ENCODE data around the gene USP6. TPM values are rescaled to one million over a fixed set of nuclear protein-coding genes. Genes with fewer than 3 reads are reported as not detected.

The USP6 gene
- total and polyA plus RNA-seq, 10 of the 15 experiments (the other 5 are each of a cell fraction or from before 2014, with no cell fraction given), result under 0.01 to 0.39 (median 0.10) TPM; not detected in 2

DNA sequence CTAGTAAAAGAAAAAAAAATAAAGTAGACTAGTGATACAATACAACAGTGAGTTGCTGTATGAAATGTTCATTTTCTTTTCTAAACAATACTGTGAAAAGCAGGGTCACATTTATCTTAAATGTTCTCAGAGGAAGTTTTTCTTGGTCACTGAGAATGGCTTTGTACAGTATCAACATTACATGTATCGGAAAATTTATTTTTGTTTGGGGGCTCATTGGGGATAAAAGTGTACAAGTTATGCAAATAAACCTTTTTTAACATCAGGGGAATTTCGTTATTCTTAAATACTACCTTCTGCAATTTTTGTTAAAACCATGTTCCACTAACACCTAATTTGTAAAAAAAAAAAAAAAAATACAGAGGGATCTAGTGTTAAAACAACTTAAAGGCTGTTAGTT, 84.5 kb downstream of the USP6 start (continued):
- TF ChIP-seq BCL3 (IDR thresholded peaks at IDR 0.05; ENCODE audit: borderline replicate concordance, insufficient read depth, low read depth, low read length, poor library complexity, severe bottlenecking) (peak; percentile 72), CEBPB (IDR thresholded peaks at IDR 0.05; ENCODE audit: borderline replicate concordance in 1 of 2, low read depth in 2 of 2, low read length in 2 of 2) (peak in 1 of 2 experiments; percentile 55; a peak in 1 of 4 replicates), CBX5 (IDR thresholded peaks at IDR 0.05; ENCODE audit: low read depth) (peak; percentile 35; the same call in 1 of the 2 replicates), NR2C1 (IDR thresholded peaks at IDR 0.05) (no peak)
- TF ChIP-seq, protein P1, sequence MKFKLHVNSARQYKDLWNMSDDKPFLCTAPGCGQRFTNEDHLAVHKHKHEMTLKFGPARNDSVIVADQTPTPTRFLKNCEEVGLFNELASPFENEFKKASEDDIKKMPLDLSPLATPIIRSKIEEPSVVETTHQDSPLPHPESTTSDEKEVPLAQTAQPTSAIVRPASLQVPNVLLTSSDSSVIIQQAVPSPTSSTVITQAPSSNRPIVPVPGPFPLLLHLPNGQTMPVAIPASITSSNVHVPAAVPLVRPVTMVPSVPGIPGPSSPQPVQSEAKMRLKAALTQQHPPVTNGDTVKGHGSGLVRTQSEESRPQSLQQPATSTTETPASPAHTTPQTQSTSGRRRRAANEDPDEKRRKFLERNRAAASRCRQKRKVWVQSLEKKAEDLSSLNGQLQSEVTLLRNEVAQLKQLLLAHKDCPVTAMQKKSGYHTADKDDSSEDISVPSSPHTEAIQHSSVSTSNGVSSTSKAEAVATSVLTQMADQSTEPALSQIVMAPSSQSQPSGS (IDR thresholded peaks at IDR 0.05; ENCODE audit: low read length), result peak; percentile 86

DNA sequence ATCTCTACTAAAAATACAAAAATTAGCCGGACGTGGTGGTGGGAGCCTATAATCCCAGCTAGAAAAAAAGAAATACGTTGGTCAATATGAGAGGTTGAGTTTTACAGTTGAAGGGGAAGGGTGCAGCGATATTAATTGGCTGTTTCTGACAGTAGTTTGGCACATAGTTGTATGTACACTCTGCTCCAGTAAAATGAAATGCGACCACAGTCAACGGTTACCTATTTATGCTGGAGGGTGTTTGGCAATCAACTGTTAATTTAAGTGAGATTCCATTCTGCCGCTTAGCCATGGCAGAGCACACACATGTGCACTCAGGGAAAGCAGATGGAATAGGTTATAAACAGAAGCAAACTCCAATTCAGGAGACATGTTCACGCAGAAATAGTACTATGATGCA, 85.2 kb downstream of the USP6 start:
- H2AFZ ChIP-seq (ENCODE audit: control insufficient read depth, low read depth, low read length), result peak overlapping the region; percentile 48; the same call in 1 of the 2 replicates
- in situ Hi-C loops (cut with MboI), result loop anchor here (25.0 kb wide), 1 partner anchor 1489 kb away; the partner anchor contains the start of gene HASPIN
- ATAC-seq (no peak), FAIRE-seq (no peak), DNase-seq (ENCODE audit: low read depth, low spot score) (no peak)
- no TSS peak for BruUV-seq (replicated peaks)
- no peak overlapping the region for H3K4me2 ChIP-seq (ENCODE audit: control insufficient read depth, insufficient read depth)
- peaks cover 5% of the 10 kb centered on the region; the same call in 1 of the 2 replicates for H3K79me2 ChIP-seq (ENCODE audit: control insufficient read depth, insufficient read depth, low read length)
- intact Hi-C loops (cut with micrococcal nuclease; ENCODE audit: unreplicated experiment), result no loop called here
- H3K27ac ChIP-seq (ENCODE audit: control insufficient read depth, insufficient read depth), result peak overlapping the region; percentile 89
- RAD21 ChIA-PET (ENCODE audit: unreplicated experiment), result interaction anchor here (1.2 to 9.7 kb wide), 4 partner anchors 9 to 36 kb away, joined by 3 to 125 read pairs (median 54); partner anchors contain the start of gene SCIMP
- peaks cover 33% of the 10 kb centered on the region for H3K4me1 ChIP-seq (ENCODE audit: control insufficient read depth, insufficient read depth, low read length)
- WGBS (ENCODE audit: insufficient coverage, insufficient replicate concordance, low lambda C conversion rate, missing lambda C conversion rate), result 54% methylated on average over 8 of the region's 8 CpGs
- H4K20me1 ChIP-seq (ENCODE audit: control insufficient read depth, insufficient read depth), result no peaks in the 10 kb centered on the region
- no peaks in the 10 kb centered on the region; the same call in 1 of the 3 replicates for H3K9me3 ChIP-seq (replicated peaks; ENCODE audit: control insufficient read depth, insufficient read depth, low read length)
- SMC1A ChIA-PET (ENCODE audit: uncharacterized antibody, unreplicated experiment), result interaction anchor here (1.5 to 9.8 kb wide), 5 partner anchors 11 to 36 kb away, joined by 5 to 157 read pairs (median 41); partner anchors contain the start of gene SCIMP
- TF ChIP-seq BCL11A (IDR thresholded peaks at IDR 0.05; ENCODE audit: low read depth, low read length) (no peak), CREM (IDR thresholded peaks at IDR 0.05; ENCODE audit: low read depth) (no peak), SPI1 (IDR thresholded peaks at IDR 0.05; ENCODE audit: borderline replicate concordance, insufficient read depth, low read depth, low read length) (no peak), SUZ12 (IDR thresholded peaks at IDR 0.05; ENCODE audit: unreplicated experiment) (no peak), MLLT1 (IDR thresholded peaks at IDR 0.05) (peak; percentile 76; the same call in 1 of the 2 replicates), CHD1 (IDR thresholded peaks at IDR 0.05; ENCODE audit: low read depth, low read length) (no peak), BACH1 (IDR thresholded peaks at IDR 0.05; ENCODE audit: borderline replicate concordance) (no peak)
- H3K27me3 ChIP-seq (replicated peaks in 1 of 2; ENCODE audit: control insufficient read depth in 2 of 2, insufficient read depth in 2 of 2, low read length in 1 of 2), result no peaks in the 10 kb centered on the region
- POLR2A ChIA-PET, result interaction anchor here (0.7 to 8.1 kb wide), 8 partner anchors 8 to 41 kb away, joined by 3 to 98 read pairs (median 4); partner anchors contain the start of gene SCIMP
- no peaks in the 10 kb centered on the region for H3K36me3 ChIP-seq (ENCODE audit: control insufficient read depth in 2 of 2, insufficient read depth in 2 of 2, low read length in 1 of 2)
- CTCF ChIA-PET, result interaction anchor here (0.8 to 14.1 kb wide), 4 partner anchors 11 to 172 kb away, joined by 3 to 209 read pairs (median 35); partner anchors contain the start of gene SCIMP
- peak overlapping the region; percentile 7; the same call in 1 of the 2 replicates for H3K9ac ChIP-seq (ENCODE audit: control insufficient read depth, insufficient read depth, low read length)
- H3K4me3 ChIP-seq, result no peak overlapping the region

Measured in GM12878 (cell line).